SK-N-SH (cell line): ENCODE data around the gene ZNF396. TPM values are rescaled to one million over a fixed set of nuclear protein-coding genes. Genes with fewer than 3 reads are reported as not detected.

Source experiments
- CTCF ChIA-PET: fragments of 300-600, 350-600 bp; formaldehyde crosslinking; extraction: SDS; loops from one replicate; lab custom pipeline; 2021; lab: Yijun Ruan, JAX
- POLR2A ChIA-PET: fragments of 350-600 bp; sonication (Branson Sonifier 250); formaldehyde crosslinking; extraction: SDS; loops from one replicate; lab custom pipeline; 2020; ENCODE audit warnings: antibody characterized with exemption, inconsistent platforms; lab: Yijun Ruan, JAX
- DNase-seq: peaks from one replicate; pipeline ENCODE4 v3.0.0; 2012
- H2AFZ ChIP-seq: fragments of 200-600 bp; sonication (generic); 2 replicates; pipeline ENCODE4 v1.8.1; 2016; ENCODE audit warnings: antibody characterized with exemption, mild to moderate bottlenecking, low read depth
- H3F3A ChIP-seq: fragments of 200-600 bp; sonication (generic); replicated peaks from 2 replicates; pipeline ENCODE3; 2016; ENCODE audit warnings: antibody characterized with exemption, mild to moderate bottlenecking; ENCODE audit not compliant: insufficient read depth
- H3K27ac ChIP-seq, 2 experiments: fragments of 200-500 bp in 1 of 2; fragments of 200-600 bp in 1 of 2; sonication (Bioruptor generic) in 1 of 2; sonication (generic), shearing (Covaris generic) in 1 of 2; 2 replicates each; pipeline versions ENCODE4 v1.5.1 to v1.6.1; 2014 to 2016; ENCODE audit warnings: low read depth in 2 of 2, inconsistent platforms in 1 of 2, low read length in 1 of 2, mild to moderate bottlenecking in 1 of 2, mixed read lengths in 1 of 2
- H3K27me3 ChIP-seq: fragments of 200-600 bp; sonication (generic), shearing (Covaris generic); 2 replicates; pipeline ENCODE4 v1.6.1; 2016; ENCODE audit warnings: mixed run types; ENCODE audit not compliant: insufficient read depth
- H3K36me3 ChIP-seq, 2 experiments: fragments of 200-500 bp in 1 of 2; fragments of 200-600 bp in 1 of 2; sonication (Bioruptor generic) in 1 of 2; sonication (generic) in 1 of 2; replicated peaks in 1 of 2; 2 replicates each; pipeline versions ENCODE3 to v1.5.1; 2014 to 2016; ENCODE audit warnings: low read length in 1 of 2, mild to moderate bottlenecking in 1 of 2; ENCODE audit not compliant: insufficient read depth in 2 of 2, control insufficient read depth in 1 of 2
- H3K4me1 ChIP-seq, 2 experiments: fragments of 200-500 bp in 1 of 2; fragments of 200-600 bp in 1 of 2; sonication (Bioruptor generic) in 1 of 2; sonication (generic), shearing (Covaris generic) in 1 of 2; 2 replicates each; pipeline versions ENCODE4 v1.5.1 to v1.6.1; 2014 to 2016; ENCODE audit warnings: low read depth in 1 of 2, low read length in 1 of 2, mixed run types in 1 of 2; ENCODE audit not compliant: insufficient read depth in 2 of 2, control insufficient read depth in 1 of 2
- H3K4me2 ChIP-seq: fragments of 200-600 bp; sonication (generic), shearing (Covaris generic); 2 replicates; pipeline ENCODE4 v1.6.1; 2017; ENCODE audit warnings: mixed run types
- H3K4me3 ChIP-seq, 2 experiments: fragments of 200-500 bp in 1 of 2; fragments of 200-600 bp in 1 of 2; sonication (Bioruptor generic) in 1 of 2; sonication (generic), shearing (Covaris generic) in 1 of 2; 2 replicates each; pipeline versions ENCODE4 v1.5.1 to v1.8.1; 2014 to 2016; ENCODE audit warnings: low read depth in 2 of 2, inconsistent platforms in 1 of 2, low read length in 1 of 2, mild to moderate bottlenecking in 1 of 2, mixed read lengths in 1 of 2, moderate library complexity in 1 of 2
- H3K79me2 ChIP-seq: fragments of 200-600 bp; sonication (generic); 2 replicates; pipeline ENCODE4 v1.8.1; 2017; ENCODE audit warnings: mild to moderate bottlenecking; ENCODE audit not compliant: insufficient read depth
- H3K9ac ChIP-seq: fragments of 200-600 bp; sonication (generic); 2 replicates; pipeline ENCODE4 v1.6.1; 2017; ENCODE audit warnings: mixed run types
- H3K9me2 ChIP-seq: fragments of 200-600 bp; sonication (generic); 2 replicates; pipeline ENCODE4 v1.6.1; 2017; ENCODE audit warnings: mixed run types
- H3K9me3 ChIP-seq: fragments of 200-600 bp; sonication (generic); 2 replicates; pipeline ENCODE4 v1.6.1; 2017; ENCODE audit warnings: mixed run types, mild to moderate bottlenecking, moderate library complexity
- H4K20me1 ChIP-seq: fragments of 200-600 bp; sonication (generic); 2 replicates; pipeline ENCODE4 v1.6.1; 2017; ENCODE audit warnings: mild to moderate bottlenecking, mixed run types; ENCODE audit not compliant: insufficient read depth
- CHD2 ChIP-seq: fragments of 150-350 bp; IDR thresholded peaks from 2 replicates; pipeline ENCODE4 v1.6.1; 2018; ENCODE audit warnings: low read length; ENCODE audit not compliant: partially characterized antibody
- ELF1 ChIP-seq: IDR thresholded peaks from 2 replicates; pipeline ENCODE4 v1.4.0; 2012
- EP300 ChIP-seq, 2 experiments: IDR thresholded peaks; 2 replicates each; pipeline versions ENCODE4 v1.4.0 to v1.6.1; 2012; ENCODE audit warnings: borderline replicate concordance in 1 of 2, low read depth in 1 of 2, low read length in 1 of 2
- EZH2phosphoT487 ChIP-seq: fragments of 200-600 bp; sonication (generic); IDR thresholded peaks from 2 replicates; pipeline ENCODE4 v1.6.1; 2017; ENCODE audit warnings: low read depth, mixed run types, mild to moderate bottlenecking, antibody characterized with exemption, moderate library complexity, borderline replicate concordance
- GABPA ChIP-seq: IDR thresholded peaks from 2 replicates; pipeline ENCODE4 v1.4.0; 2012; ENCODE audit warnings: low read depth, mild to moderate bottlenecking
- GATA2 ChIP-seq: sonication (generic); formaldehyde crosslinking; IDR thresholded peaks from 2 replicates; pipeline ENCODE4 v1.5.0; 2020; ENCODE audit warnings: mild to moderate bottlenecking, missing genetic modification reagents
- MEF2A ChIP-seq: IDR thresholded peaks from 2 replicates; pipeline ENCODE4 v1.4.0; 2012; ENCODE audit warnings: low read depth, borderline replicate concordance
- NFIC ChIP-seq: IDR thresholded peaks from 2 replicates; pipeline ENCODE4 v1.4.0; 2012; ENCODE audit warnings: borderline replicate concordance
- RAD21 ChIP-seq: IDR thresholded peaks from 2 replicates; pipeline ENCODE4 v1.6.1; 2012; ENCODE audit warnings: mild to moderate bottlenecking, low read length
- SMC3 ChIP-seq: IDR thresholded peaks from 2 replicates; pipeline ENCODE4 v1.6.1; 2012; ENCODE audit warnings: low read depth, low read length, improper control_type of control experiment
- TAF1 ChIP-seq: IDR thresholded peaks from 2 replicates; pipeline ENCODE4 v1.6.1; 2012; ENCODE audit warnings: low read depth, mild to moderate bottlenecking, low read length, moderate library complexity, borderline replicate concordance
- TCF12 ChIP-seq: IDR thresholded peaks from 2 replicates; pipeline ENCODE4 v1.4.0; 2012
- TEAD4 ChIP-seq: IDR thresholded peaks from 2 replicates; pipeline ENCODE4 v1.4.0; 2012; ENCODE audit warnings: mild to moderate bottlenecking, borderline replicate concordance; ENCODE audit not compliant: insufficient read depth
- whole genome bisulfite sequencing: methylation state at CpG from one replicate; pipeline ENCODE4 v1.1.6; 2017; ENCODE audit warnings: low lambda C conversion rate; 5-methylcytosine and 5-hydroxymethylcytosine counted together
- polyA plus RNA-seq, 3 experiments: library from polyadenylated mRNA; depleted of rRNA; stranded (reverse); fragments of >200 nt; gene quantifications; 2 replicates each; pipeline ENCODE4 v1.2.3, GENCODE V29; 2012
- TF ChIP-seq, protein P1 (sequence below): IDR thresholded peaks from 2 replicates; pipeline ENCODE4; 2012
- TF ChIP-seq, protein P2 (sequence below): IDR thresholded peaks from 2 replicates; pipeline ENCODE4 v1.4.0; 2012; ENCODE audit warnings: low read depth, borderline replicate concordance
- TF ChIP-seq, protein P3 (sequence below): IDR thresholded peaks from 2 replicates; pipeline ENCODE4 v1.6.1; 2012; ENCODE audit warnings: mild to moderate bottlenecking, low read depth, low read length, moderate library complexity
- TF ChIP-seq, protein P4 (sequence below): fragments of 150-350 bp; IDR thresholded peaks from 2 replicates; pipeline ENCODE4 v1.6.1; 2017; ENCODE audit warnings: antibody characterized with exemption, low read length, low read depth, borderline replicate concordance

Gene ZNF396
- polyA plus RNA-seq, 1 of the 3 experiments (the other 2 are of a cell fraction) = 0.41 TPM

DNA sequence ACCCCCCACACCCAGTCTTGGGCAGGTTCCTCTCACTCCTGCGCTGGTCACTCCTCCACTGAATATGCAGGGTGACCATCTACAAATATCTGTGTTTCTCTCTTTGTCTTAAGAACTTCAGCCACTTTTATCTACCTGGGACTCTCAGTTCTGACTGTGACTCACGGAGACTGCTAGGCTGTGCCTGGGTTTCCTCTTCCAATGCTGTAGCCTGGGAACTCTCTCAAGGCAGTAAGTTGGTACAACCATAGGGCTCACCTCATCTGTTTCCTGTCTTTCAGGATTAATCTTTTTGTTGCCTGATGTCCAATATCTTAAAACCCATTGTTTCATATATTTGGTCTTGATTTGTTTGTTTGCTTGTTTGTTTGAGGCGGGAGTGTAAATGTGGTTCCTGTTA, 47.2 kb upstream of the ZNF396 start:
- no peak for DNase-seq
- Histone ChIP-seq H3K4me3 (no peak overlapping the region), H2AFZ (no peak overlapping the region), H3K4me2 (no peak overlapping the region), H3K27me3 (no peaks in the 10 kb centered on the region), H3K36me3 (no peaks in the 10 kb centered on the region), H3K9ac (no peak overlapping the region), H3K79me2 (no peaks in the 10 kb centered on the region), H3K9me2 (no peaks in the 10 kb centered on the region), H3F3A (no peaks in the 10 kb centered on the region), H3K27ac (no peak overlapping the region), H4K20me1 (no peaks in the 10 kb centered on the region), H3K9me3 (no peaks in the 10 kb centered on the region), H3K4me1 (no peaks in the 10 kb centered on the region)
- ChIA-PET CTCF (no interaction called here), POLR2A (no interaction called here)
- WGBS = 66% methylated on average over 3 of the region's 3 CpGs
- no peak for TF ChIP-seq ELF1
- TF ChIP-seq NFIC = no peak
- TF ChIP-seq, protein P1, sequence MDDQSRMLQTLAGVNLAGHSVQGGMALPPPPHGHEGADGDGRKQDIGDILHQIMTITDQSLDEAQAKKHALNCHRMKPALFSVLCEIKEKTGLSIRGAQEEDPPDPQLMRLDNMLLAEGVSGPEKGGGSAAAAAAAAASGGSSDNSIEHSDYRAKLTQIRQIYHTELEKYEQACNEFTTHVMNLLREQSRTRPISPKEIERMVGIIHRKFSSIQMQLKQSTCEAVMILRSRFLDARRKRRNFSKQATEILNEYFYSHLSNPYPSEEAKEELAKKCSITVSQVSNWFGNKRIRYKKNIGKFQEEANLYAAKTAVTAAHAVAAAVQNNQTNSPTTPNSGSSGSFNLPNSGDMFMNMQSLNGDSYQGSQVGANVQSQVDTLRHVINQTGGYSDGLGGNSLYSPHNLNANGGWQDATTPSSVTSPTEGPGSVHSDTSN = no peak
- no peak for TF ChIP-seq GABPA
- TF ChIP-seq TEAD4 = no peak
- TF ChIP-seq TAF1 = no peak
- no peak for TF ChIP-seq EP300 (IDR thresholded peaks at IDR 0.05; ENCODE audit: borderline replicate concordance in 1 of 2, low read depth in 1 of 2, low read length in 1 of 2)
- TF ChIP-seq MEF2A = no peak
- TF ChIP-seq GATA2 (CRISPR knock-in tag) = no peak
- TF ChIP-seq, protein P2, sequence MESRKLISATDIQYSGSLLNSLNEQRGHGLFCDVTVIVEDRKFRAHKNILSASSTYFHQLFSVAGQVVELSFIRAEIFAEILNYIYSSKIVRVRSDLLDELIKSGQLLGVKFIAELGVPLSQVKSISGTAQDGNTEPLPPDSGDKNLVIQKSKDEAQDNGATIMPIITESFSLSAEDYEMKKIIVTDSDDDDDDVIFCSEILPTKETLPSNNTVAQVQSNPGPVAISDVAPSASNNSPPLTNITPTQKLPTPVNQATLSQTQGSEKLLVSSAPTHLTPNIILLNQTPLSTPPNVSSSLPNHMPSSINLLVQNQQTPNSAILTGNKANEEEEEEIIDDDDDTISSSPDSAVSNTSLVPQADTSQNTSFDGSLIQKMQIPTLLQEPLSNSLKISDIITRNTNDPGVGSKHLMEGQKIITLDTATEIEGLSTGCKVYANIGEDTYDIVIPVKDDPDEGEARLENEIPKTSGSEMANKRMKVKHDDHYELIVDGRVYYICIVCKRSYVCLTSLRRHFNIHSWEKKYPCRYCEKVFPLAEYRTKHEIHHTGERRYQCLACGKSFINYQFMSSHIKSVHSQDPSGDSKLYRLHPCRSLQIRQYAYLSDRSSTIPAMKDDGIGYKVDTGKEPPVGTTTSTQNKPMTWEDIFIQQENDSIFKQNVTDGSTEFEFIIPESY = no peak
- TF ChIP-seq CHD2 = no peak
- TF ChIP-seq, protein P3, sequence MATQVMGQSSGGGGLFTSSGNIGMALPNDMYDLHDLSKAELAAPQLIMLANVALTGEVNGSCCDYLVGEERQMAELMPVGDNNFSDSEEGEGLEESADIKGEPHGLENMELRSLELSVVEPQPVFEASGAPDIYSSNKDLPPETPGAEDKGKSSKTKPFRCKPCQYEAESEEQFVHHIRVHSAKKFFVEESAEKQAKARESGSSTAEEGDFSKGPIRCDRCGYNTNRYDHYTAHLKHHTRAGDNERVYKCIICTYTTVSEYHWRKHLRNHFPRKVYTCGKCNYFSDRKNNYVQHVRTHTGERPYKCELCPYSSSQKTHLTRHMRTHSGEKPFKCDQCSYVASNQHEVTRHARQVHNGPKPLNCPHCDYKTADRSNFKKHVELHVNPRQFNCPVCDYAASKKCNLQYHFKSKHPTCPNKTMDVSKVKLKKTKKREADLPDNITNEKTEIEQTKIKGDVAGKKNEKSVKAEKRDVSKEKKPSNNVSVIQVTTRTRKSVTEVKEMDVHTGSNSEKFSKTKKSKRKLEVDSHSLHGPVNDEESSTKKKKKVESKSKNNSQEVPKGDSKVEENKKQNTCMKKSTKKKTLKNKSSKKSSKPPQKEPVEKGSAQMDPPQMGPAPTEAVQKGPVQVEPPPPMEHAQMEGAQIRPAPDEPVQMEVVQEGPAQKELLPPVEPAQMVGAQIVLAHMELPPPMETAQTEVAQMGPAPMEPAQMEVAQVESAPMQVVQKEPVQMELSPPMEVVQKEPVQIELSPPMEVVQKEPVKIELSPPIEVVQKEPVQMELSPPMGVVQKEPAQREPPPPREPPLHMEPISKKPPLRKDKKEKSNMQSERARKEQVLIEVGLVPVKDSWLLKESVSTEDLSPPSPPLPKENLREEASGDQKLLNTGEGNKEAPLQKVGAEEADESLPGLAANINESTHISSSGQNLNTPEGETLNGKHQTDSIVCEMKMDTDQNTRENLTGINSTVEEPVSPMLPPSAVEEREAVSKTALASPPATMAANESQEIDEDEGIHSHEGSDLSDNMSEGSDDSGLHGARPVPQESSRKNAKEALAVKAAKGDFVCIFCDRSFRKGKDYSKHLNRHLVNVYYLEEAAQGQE = no peak
- TF ChIP-seq, protein P4, sequence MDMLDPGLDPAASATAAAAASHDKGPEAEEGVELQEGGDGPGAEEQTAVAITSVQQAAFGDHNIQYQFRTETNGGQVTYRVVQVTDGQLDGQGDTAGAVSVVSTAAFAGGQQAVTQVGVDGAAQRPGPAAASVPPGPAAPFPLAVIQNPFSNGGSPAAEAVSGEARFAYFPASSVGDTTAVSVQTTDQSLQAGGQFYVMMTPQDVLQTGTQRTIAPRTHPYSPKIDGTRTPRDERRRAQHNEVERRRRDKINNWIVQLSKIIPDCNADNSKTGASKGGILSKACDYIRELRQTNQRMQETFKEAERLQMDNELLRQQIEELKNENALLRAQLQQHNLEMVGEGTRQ = no peak
- TF ChIP-seq RAD21 = no peak
- TF ChIP-seq TCF12 = no peak
- no peak for TF ChIP-seq SMC3
- no peak for TF ChIP-seq EZH2phosphoT487
